SU-DHL-6 (cell line): ENCODE measurements around the gene RUBCNL.

ENCODE experiments used
- H2AFZ ChIP-seq: fragments of 200-600 bp; sonication (generic); 2 replicates; pipeline ENCODE4 v1.6.1; 2014; ENCODE audit warnings: low read depth, mild to moderate bottlenecking, moderate library complexity, mixed read lengths, antibody characterized with exemption, low read length; ENCODE audit not compliant: severe bottlenecking
- H3F3A ChIP-seq: fragments of 200-600 bp; shearing (Covaris generic); 2 replicates; pipeline ENCODE4 v1.6.0; 2016; ENCODE audit warnings: antibody characterized with exemption, mild to moderate bottlenecking; ENCODE audit not compliant: insufficient read depth
- H3K27ac ChIP-seq: fragments of 200-600 bp; sonication (generic); 2 replicates; pipeline ENCODE4 v1.5.1; 2016; ENCODE audit warnings: low read depth, mild to moderate bottlenecking, low read length, moderate library complexity, mixed read lengths
- H3K27me3 ChIP-seq: fragments of 200-600 bp; sonication (generic), shearing (Covaris generic); 2 replicates; pipeline ENCODE4 v1.6.0; 2014; ENCODE audit warnings: mild to moderate bottlenecking, low read length
- H3K36me3 ChIP-seq: fragments of 200-600 bp; sonication (generic); 2 replicates; pipeline ENCODE4 v1.6.1; 2014; ENCODE audit warnings: mild to moderate bottlenecking, low read length, mixed read lengths
- H3K4me2 ChIP-seq: fragments of 300-600, 200-600 bp; shearing (Covaris generic), sonication (generic); 2 replicates; pipeline ENCODE4 v1.6.0; 2014; ENCODE audit warnings: low read length, low read depth, mild to moderate bottlenecking; ENCODE audit not compliant: poor library complexity, severe bottlenecking
- H3K4me3 ChIP-seq: fragments of 200-600 bp; sonication (generic); 2 replicates; pipeline ENCODE4 v1.5.1; 2014; ENCODE audit warnings: antibody characterized with exemption, low read length, mild to moderate bottlenecking, mixed read lengths; ENCODE audit not compliant: insufficient read depth, poor library complexity, severe bottlenecking
- H3K79me2 ChIP-seq: fragments of 200-600 bp; sonication (generic); 2 replicates; pipeline ENCODE4 v1.6.1; 2014; ENCODE audit warnings: mild to moderate bottlenecking, low read length, moderate library complexity; ENCODE audit not compliant: insufficient read depth
- H3K9ac ChIP-seq: fragments of 200-600 bp; sonication (generic); 2 replicates; pipeline ENCODE4 v1.7.0; 2014; ENCODE audit warnings: mild to moderate bottlenecking, low read length
- H3K9me2 ChIP-seq: fragments of 200-600 bp; sonication (generic); replicated peaks from 2 replicates; pipeline ENCODE4 v1.6.1; 2014; ENCODE audit warnings: low read length; ENCODE audit not compliant: insufficient read depth
- H3K9me3 ChIP-seq: fragments of 200-600 bp; sonication (generic); 2 replicates; pipeline ENCODE4 v1.6.1; 2014; ENCODE audit warnings: low read length, mixed read lengths; ENCODE audit not compliant: insufficient read depth
- H4K20me1 ChIP-seq: fragments of 200-600 bp; sonication (generic); 2 replicates; pipeline ENCODE4 v1.6.1; 2014; ENCODE audit warnings: low read depth, mild to moderate bottlenecking, antibody characterized with exemption, low read length, moderate library complexity, mixed read lengths
- CTCF ChIP-seq: fragments of 200-600 bp; sonication (generic); IDR thresholded peaks from one replicate; pipeline ENCODE4 v1.5.1; 2017; ENCODE audit warnings: antibody characterized with exemption, mild to moderate bottlenecking, low read length, moderate library complexity; ENCODE audit not compliant: insufficient read depth, poor library complexity, severe bottlenecking
- EZH2phosphoT487 ChIP-seq: fragments of 200-600 bp; sonication (generic), shearing (Covaris generic); conservative IDR thresholded peaks from 2 replicates; pipeline ENCODE4 v1.6.1; 2018; ENCODE audit warnings: mild to moderate bottlenecking, antibody characterized with exemption, low read length, moderate library complexity, mixed read lengths

Gene RUBCNL

GRCh38 chr13:46345866-46346265 is 41.2 kb downstream of the RUBCNL start:
- Histone ChIP-seq H3K4me2 (no peak overlapping the region), H3K9me2 (no peaks in the 10 kb centered on the region), H3K9ac (no peak overlapping the region), H3K27ac (no peak overlapping the region), H3K27me3 (no peaks in the 10 kb centered on the region), H3K79me2 (no peaks in the 10 kb centered on the region), H4K20me1 (no peaks in the 10 kb centered on the region), H3K36me3 (peaks cover 32% of the 10 kb centered on the region), H3K4me3 (no peak overlapping the region), H2AFZ (no peak overlapping the region), H3K9me3 (no peaks in the 10 kb centered on the region), H3F3A (no peaks in the 10 kb centered on the region)
- TF ChIP-seq EZH2phosphoT487 (no peak), CTCF (no peak)

GRCh38 chr13:46345398-46345797 is 41.7 kb downstream of the RUBCNL start:
- Histone ChIP-seq H3K27me3 (no peaks in the 10 kb centered on the region), H4K20me1 (no peaks in the 10 kb centered on the region), H3K9me2 (no peaks in the 10 kb centered on the region), H3K4me2 (no peak overlapping the region), H3K9ac (no peak overlapping the region), H3F3A (no peaks in the 10 kb centered on the region), H3K27ac (no peak overlapping the region), H3K79me2 (no peaks in the 10 kb centered on the region), H3K9me3 (no peaks in the 10 kb centered on the region), H3K4me3 (no peak overlapping the region), H2AFZ (no peak overlapping the region), H3K36me3 (peaks cover 28% of the 10 kb centered on the region)
- TF ChIP-seq EZH2phosphoT487, result no peak

- H3K4me2 ChIP-seq, result no peak overlapping the region
- H3K9me2 ChIP-seq, result no peaks in the 10 kb centered on the region
- H2AFZ ChIP-seq, result no peak overlapping the region
- TF ChIP-seq CTCF, result no peak
- TF ChIP-seq EZH2phosphoT487, result no peak
- H3K9ac ChIP-seq, result no peak overlapping the region
- H3K4me3 ChIP-seq, result no peak overlapping the region
- H3K79me2 ChIP-seq, result no peaks in the 10 kb centered on the region
- no peaks in the 10 kb centered on the region for H3K27me3 ChIP-seq
- no peak overlapping the region for H3K27ac ChIP-seq
- no peaks in the 10 kb centered on the region for H3K9me3 ChIP-seq
- H4K20me1 ChIP-seq, result no peaks in the 10 kb centered on the region
- peaks cover 19% of the 10 kb centered on the region; the same call in 1 of the 2 replicates for H3K36me3 ChIP-seq
- H3F3A ChIP-seq, result no peaks in the 10 kb centered on the region
These were observed 43.6 kb downstream of the RUBCNL start for GRCh38 chr13:46343279-46343994.

- Histone ChIP-seq H3K4me3 (no peak overlapping the region), H3K9me2 (no peaks in the 10 kb centered on the region), H3K9ac (no peak overlapping the region), H3K27me3 (no peaks in the 10 kb centered on the region), H3K9me3 (no peaks in the 10 kb centered on the region), H3K36me3 (peaks cover 19% of the 10 kb centered on the region; the same call in 1 of the 2 replicates), H4K20me1 (no peaks in the 10 kb centered on the region), H2AFZ (no peak overlapping the region), H3K79me2 (no peaks in the 10 kb centered on the region), H3F3A (no peaks in the 10 kb centered on the region), H3K27ac (no peak overlapping the region), H3K4me2 (no peak overlapping the region)
- TF ChIP-seq CTCF, result no peak
- no peak for TF ChIP-seq EZH2phosphoT487
These were observed 44.5 kb downstream of the RUBCNL start for GRCh38 chr13:46342538-46342937.
